HEK293 (cell line): ENCODE measurements around the gene LPP.

Experiments used
- CTCF ChIA-PET: fragments of 350-600 bp; formaldehyde crosslinking; extraction: SDS; loops from one replicate; lab custom pipeline; 2021; ENCODE audit warnings: antibody characterized with exemption; lab: Yijun Ruan, JAX
- POLR2A ChIA-PET: fragments of 300-600 bp; formaldehyde crosslinking; extraction: SDS; loops from one replicate; lab custom pipeline; 2020; ENCODE audit warnings: antibody characterized with exemption, inconsistent platforms; lab: Yijun Ruan, JAX
- H3K27ac ChIP-seq: fragments of 200-500 bp; sonication (Bioruptor generic); 2 replicates; pipeline ENCODE4 v1.5.1; 2014; ENCODE audit warnings: low read depth, low read length, control low read depth, inconsistent platforms; ENCODE audit errors: extremely low read depth
- H3K36me3 ChIP-seq, 2 experiments: fragments of 200-500 bp in 1 of 2; sonication (Bioruptor generic) in 1 of 2; 1 replicate in 1 of 2; 2 replicates in 1 of 2; pipeline ENCODE4 v1.5.1; 2014 to 2017; ENCODE audit warnings: inconsistent platforms in 2 of 2, low read length in 2 of 2; ENCODE audit not compliant: control insufficient read depth in 2 of 2, insufficient read depth in 1 of 2
- H3K4me1 ChIP-seq: fragments of 200-500 bp; sonication (Bioruptor generic); 2 replicates; pipeline ENCODE4 v1.5.1; 2014; ENCODE audit warnings: mild to moderate bottlenecking, low read length, inconsistent platforms; ENCODE audit not compliant: control insufficient read depth, insufficient read depth
- H3K4me3 ChIP-seq: 2 replicates; pipeline ENCODE4 v1.5.1; 2011; ENCODE audit warnings: low read depth, mild to moderate bottlenecking, control low read depth, low read length, moderate library complexity
- H3K9me3 ChIP-seq: fragments of 200-500 bp; sonication (Bioruptor generic); 2 replicates; pipeline ENCODE4 v1.5.1; 2014; ENCODE audit warnings: low read depth, low read length, inconsistent platforms; ENCODE audit not compliant: control insufficient read depth, insufficient read depth
- GLIS2 ChIP-seq: fragments of 450-650 bp; formaldehyde crosslinking; IDR thresholded peaks from 2 replicates; pipeline ENCODE4 v1.5.1; 2016; ENCODE audit warnings: missing biosample characterization, missing genetic modification characterization
- HOXD13 ChIP-seq: sonication (generic); formaldehyde crosslinking; IDR thresholded peaks from 2 replicates; pipeline ENCODE4 v1.8.0; 2022; ENCODE audit warnings: missing genetic modification reagents, borderline replicate concordance
- OVOL3 ChIP-seq: fragments of 450-650 bp; formaldehyde crosslinking; IDR thresholded peaks from 2 replicates; pipeline ENCODE4 v1.5.1; 2016; ENCODE audit warnings: missing biosample characterization, missing genetic modification characterization
- REST ChIP-seq: fragments of 450-650 bp; formaldehyde crosslinking; IDR thresholded peaks from 2 replicates; pipeline ENCODE4 v1.5.1; 2016; ENCODE audit warnings: missing biosample characterization, missing genetic modification characterization
- TRIM28 ChIP-seq: IDR thresholded peaks from 2 replicates; pipeline ENCODE4 v1.6.1; 2011; ENCODE audit warnings: low read length, control low read depth, borderline replicate concordance
- ZBTB8A ChIP-seq: fragments of 450-650 bp; formaldehyde crosslinking; IDR thresholded peaks from 2 replicates; pipeline ENCODE4 v1.5.1; 2016; ENCODE audit warnings: missing biosample characterization, missing genetic modification characterization
- ZNF280C ChIP-seq: fragments of 450-650 bp; formaldehyde crosslinking; IDR thresholded peaks from 2 replicates; pipeline ENCODE4 v1.5.1; 2016; ENCODE audit warnings: missing biosample characterization, missing genetic modification characterization
- ZNF416 ChIP-seq: fragments of 450-650 bp; formaldehyde crosslinking; IDR thresholded peaks from 2 replicates; pipeline ENCODE4 v1.5.1; 2016; ENCODE audit warnings: missing biosample characterization, missing genetic modification characterization
- ZNF510 ChIP-seq: fragments of 450-650 bp; formaldehyde crosslinking; IDR thresholded peaks from 2 replicates; pipeline ENCODE4 v1.5.1; 2018; ENCODE audit warnings: mild to moderate bottlenecking, missing genetic modification characterization, missing biosample characterization; ENCODE audit not compliant: insufficient replicate concordance
- ZNF701 ChIP-seq: fragments of 450-650 bp; formaldehyde crosslinking; IDR thresholded peaks from 2 replicates; pipeline ENCODE4 v1.5.1; 2016; ENCODE audit warnings: missing biosample characterization, missing genetic modification characterization
- ZNF707 ChIP-seq: fragments of 450-650 bp; formaldehyde crosslinking; IDR thresholded peaks from 2 replicates; pipeline ENCODE4 v1.5.1; 2016; ENCODE audit warnings: missing biosample characterization, missing genetic modification characterization
- TF ChIP-seq, protein P1 (sequence below): fragments of 450-650 bp; formaldehyde crosslinking; IDR thresholded peaks from 2 replicates; pipeline ENCODE4 v1.5.1; 2017; ENCODE audit warnings: missing biosample characterization, missing genetic modification characterization
- TF ChIP-seq, protein P2 (sequence below): fragments of 450-650 bp; formaldehyde crosslinking; conservative IDR thresholded peaks from 2 replicates; pipeline ENCODE4 v1.5.1; 2016; ENCODE audit warnings: low read depth, missing biosample characterization, missing genetic modification characterization
- TF ChIP-seq, protein P3 (sequence below): fragments of 450-650 bp; formaldehyde crosslinking; IDR thresholded peaks from 2 replicates; pipeline ENCODE4 v1.5.1; 2017; ENCODE audit warnings: missing biosample characterization, missing genetic modification characterization
- TF ChIP-seq, protein P4 (sequence below): fragments of 450-650 bp; formaldehyde crosslinking; IDR thresholded peaks from 2 replicates; pipeline ENCODE4 v1.5.1; 2016; ENCODE audit warnings: missing biosample characterization, missing genetic modification characterization
- TF ChIP-seq, protein P5 (sequence below): fragments of 450-650 bp; IDR thresholded peaks from 2 replicates; pipeline ENCODE4 v1.5.1; 2018; ENCODE audit warnings: missing biosample characterization, mild to moderate bottlenecking, missing genetic modification characterization
- TF ChIP-seq, protein P6 (sequence below): fragments of 450-650 bp; formaldehyde crosslinking; IDR thresholded peaks from 2 replicates; pipeline ENCODE4 v1.5.1; 2017; ENCODE audit warnings: missing biosample characterization, missing genetic modification characterization

The LPP gene

GRCh38 chr3:188148318-188148717, 5.6 kb upstream of the LPP start:
- no peaks in the 10 kb centered on the region for H3K36me3 ChIP-seq
- ChIA-PET CTCF (no interaction called here), POLR2A (no interaction called here)
- TF ChIP-seq ZNF510, result no peak
- no peak for TF ChIP-seq TRIM28
- TF ChIP-seq, protein P1, sequence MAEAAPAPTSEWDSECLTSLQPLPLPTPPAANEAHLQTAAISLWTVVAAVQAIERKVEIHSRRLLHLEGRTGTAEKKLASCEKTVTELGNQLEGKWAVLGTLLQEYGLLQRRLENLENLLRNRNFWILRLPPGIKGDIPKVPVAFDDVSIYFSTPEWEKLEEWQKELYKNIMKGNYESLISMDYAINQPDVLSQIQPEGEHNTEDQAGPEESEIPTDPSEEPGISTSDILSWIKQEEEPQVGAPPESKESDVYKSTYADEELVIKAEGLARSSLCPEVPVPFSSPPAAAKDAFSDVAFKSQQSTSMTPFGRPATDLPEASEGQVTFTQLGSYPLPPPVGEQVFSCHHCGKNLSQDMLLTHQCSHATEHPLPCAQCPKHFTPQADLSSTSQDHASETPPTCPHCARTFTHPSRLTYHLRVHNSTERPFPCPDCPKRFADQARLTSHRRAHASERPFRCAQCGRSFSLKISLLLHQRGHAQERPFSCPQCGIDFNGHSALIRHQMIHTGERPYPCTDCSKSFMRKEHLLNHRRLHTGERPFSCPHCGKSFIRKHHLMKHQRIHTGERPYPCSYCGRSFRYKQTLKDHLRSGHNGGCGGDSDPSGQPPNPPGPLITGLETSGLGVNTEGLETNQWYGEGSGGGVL (tag by site-specific recombination), result no peak
- TF ChIP-seq, protein P2, sequence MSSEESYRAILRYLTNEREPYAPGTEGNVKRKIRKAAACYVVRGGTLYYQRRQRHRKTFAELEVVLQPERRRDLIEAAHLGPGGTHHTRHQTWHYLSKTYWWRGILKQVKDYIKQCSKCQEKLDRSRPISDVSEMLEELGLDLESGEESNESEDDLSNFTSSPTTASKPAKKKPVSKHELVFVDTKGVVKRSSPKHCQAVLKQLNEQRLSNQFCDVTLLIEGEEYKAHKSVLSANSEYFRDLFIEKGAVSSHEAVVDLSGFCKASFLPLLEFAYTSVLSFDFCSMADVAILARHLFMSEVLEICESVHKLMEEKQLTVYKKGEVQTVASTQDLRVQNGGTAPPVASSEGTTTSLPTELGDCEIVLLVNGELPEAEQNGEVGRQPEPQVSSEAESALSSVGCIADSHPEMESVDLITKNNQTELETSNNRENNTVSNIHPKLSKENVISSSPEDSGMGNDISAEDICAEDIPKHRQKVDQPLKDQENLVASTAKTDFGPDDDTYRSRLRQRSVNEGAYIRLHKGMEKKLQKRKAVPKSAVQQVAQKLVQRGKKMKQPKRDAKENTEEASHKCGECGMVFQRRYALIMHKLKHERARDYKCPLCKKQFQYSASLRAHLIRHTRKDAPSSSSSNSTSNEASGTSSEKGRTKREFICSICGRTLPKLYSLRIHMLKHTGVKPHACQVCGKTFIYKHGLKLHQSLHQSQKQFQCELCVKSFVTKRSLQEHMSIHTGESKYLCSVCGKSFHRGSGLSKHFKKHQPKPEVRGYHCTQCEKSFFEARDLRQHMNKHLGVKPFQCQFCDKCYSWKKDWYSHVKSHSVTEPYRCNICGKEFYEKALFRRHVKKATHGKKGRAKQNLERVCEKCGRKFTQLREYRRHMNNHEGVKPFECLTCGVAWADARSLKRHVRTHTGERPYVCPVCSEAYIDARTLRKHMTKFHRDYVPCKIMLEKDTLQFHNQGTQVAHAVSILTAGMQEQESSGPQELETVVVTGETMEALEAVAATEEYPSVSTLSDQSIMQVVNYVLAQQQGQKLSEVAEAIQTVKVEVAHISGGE (tag by site-specific recombination), result no peak
- TF ChIP-seq, protein P3, sequence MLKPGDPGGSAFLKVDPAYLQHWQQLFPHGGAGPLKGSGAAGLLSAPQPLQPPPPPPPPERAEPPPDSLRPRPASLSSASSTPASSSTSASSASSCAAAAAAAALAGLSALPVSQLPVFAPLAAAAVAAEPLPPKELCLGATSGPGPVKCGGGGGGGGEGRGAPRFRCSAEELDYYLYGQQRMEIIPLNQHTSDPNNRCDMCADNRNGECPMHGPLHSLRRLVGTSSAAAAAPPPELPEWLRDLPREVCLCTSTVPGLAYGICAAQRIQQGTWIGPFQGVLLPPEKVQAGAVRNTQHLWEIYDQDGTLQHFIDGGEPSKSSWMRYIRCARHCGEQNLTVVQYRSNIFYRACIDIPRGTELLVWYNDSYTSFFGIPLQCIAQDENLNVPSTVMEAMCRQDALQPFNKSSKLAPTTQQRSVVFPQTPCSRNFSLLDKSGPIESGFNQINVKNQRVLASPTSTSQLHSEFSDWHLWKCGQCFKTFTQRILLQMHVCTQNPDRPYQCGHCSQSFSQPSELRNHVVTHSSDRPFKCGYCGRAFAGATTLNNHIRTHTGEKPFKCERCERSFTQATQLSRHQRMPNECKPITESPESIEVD (tag by site-specific recombination), result no peak
- no peak for TF ChIP-seq ZNF707 (tag by site-specific recombination)
- TF ChIP-seq REST (tag by site-specific recombination), result no peak
- TF ChIP-seq, protein P4, sequence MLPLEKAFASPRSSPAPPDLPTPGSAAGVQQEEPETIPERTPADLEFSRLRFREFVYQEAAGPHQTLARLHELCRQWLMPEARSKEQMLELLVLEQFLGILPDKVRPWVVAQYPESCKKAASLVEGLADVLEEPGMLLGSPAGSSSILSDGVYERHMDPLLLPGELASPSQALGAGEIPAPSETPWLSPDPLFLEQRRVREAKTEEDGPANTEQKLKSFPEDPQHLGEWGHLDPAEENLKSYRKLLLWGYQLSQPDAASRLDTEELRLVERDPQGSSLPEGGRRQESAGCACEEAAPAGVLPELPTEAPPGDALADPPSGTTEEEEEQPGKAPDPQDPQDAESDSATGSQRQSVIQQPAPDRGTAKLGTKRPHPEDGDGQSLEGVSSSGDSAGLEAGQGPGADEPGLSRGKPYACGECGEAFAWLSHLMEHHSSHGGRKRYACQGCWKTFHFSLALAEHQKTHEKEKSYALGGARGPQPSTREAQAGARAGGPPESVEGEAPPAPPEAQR (tag by site-specific recombination), result no peak
- no peak for TF ChIP-seq GLIS2 (tag by site-specific recombination)
- no peak for TF ChIP-seq OVOL3
- H3K4me3 ChIP-seq, result no peak overlapping the region
- H3K4me1 ChIP-seq, result no peaks in the 10 kb centered on the region
- no peak overlapping the region for H3K27ac ChIP-seq
- H3K9me3 ChIP-seq, result no peaks in the 10 kb centered on the region

DNA sequence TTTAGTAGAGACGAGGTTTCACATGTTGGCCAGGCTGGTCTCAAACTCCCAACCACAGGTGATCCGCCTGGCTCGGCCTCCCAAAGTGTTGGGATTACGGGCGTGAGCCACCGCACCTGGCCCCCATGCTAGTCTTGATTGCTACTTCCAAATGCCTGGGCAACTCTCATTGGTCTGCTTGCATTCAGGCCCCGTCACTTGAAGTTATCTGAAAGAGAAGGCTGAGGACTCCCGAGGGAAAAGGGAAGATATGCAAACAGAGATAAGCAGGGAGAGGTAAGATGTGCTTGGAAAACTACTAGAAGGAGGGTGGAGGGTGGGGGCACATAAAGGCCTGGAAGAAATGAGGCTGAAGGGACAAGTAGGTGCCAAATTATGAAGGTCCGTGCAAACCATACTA, 4.4 kb upstream of the LPP start:
- Histone ChIP-seq H3K27ac (no peak overlapping the region), H3K4me1 (no peaks in the 10 kb centered on the region; the same call in 1 of the 2 replicates), H3K36me3 (no peaks in the 10 kb centered on the region), H3K4me3 (no peak overlapping the region), H3K9me3 (no peaks in the 10 kb centered on the region)
- POLR2A ChIA-PET, result no interaction called here
- CTCF ChIA-PET, result no interaction called here
- no peak for TF ChIP-seq HOXD13 (CRISPR knock-in tag)
- TF ChIP-seq, protein P5, sequence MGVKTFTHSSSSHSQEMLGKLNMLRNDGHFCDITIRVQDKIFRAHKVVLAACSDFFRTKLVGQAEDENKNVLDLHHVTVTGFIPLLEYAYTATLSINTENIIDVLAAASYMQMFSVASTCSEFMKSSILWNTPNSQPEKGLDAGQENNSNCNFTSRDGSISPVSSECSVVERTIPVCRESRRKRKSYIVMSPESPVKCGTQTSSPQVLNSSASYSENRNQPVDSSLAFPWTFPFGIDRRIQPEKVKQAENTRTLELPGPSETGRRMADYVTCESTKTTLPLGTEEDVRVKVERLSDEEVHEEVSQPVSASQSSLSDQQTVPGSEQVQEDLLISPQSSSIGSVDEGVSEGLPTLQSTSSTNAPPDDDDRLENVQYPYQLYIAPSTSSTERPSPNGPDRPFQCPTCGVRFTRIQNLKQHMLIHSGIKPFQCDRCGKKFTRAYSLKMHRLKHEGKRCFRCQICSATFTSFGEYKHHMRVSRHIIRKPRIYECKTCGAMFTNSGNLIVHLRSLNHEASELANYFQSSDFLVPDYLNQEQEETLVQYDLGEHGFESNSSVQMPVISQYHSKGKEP (tag by site-specific recombination), result no peak
- TF ChIP-seq ZNF280C (tag by site-specific recombination), result no peak
- TF ChIP-seq ZBTB8A (tag by site-specific recombination), result no peak
- TF ChIP-seq ZNF416 (tag by site-specific recombination), result no peak
- TF ChIP-seq, protein P6, sequence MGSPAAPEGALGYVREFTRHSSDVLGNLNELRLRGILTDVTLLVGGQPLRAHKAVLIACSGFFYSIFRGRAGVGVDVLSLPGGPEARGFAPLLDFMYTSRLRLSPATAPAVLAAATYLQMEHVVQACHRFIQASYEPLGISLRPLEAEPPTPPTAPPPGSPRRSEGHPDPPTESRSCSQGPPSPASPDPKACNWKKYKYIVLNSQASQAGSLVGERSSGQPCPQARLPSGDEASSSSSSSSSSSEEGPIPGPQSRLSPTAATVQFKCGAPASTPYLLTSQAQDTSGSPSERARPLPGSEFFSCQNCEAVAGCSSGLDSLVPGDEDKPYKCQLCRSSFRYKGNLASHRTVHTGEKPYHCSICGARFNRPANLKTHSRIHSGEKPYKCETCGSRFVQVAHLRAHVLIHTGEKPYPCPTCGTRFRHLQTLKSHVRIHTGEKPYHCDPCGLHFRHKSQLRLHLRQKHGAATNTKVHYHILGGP (tag by site-specific recombination), result no peak
- TF ChIP-seq ZNF701 (tag by site-specific recombination), result no peak
